Measurements from ENCODE around the gene WNT16.

- TF ChIP-seq CTCF (IDR thresholded peaks at IDR 0.05), result no peak
- no peak for TF ChIP-seq POLR2A (IDR thresholded peaks at IDR 0.05)
Measured at GRCh38 chr7:121313793-121314676, 14.8 kb upstream of the WNT16 start.

All from adrenal gland (tissue), 5 donors.